ENCODE results near the gene GPR161. TPM values are rescaled to one million over a fixed set of nuclear protein-coding genes. Genes with fewer than 3 reads are reported as not detected.
A peak's percentile ranks its signal among the peaks of the same experiment; 100 is the strongest.

GPR161 gene
- total and polyA plus RNA-seq, 2 donors from 2014 or later: 1.4 to 4.2 TPM

GRCh38 chr1:168134132-168134531, 2.6 kb downstream of the GPR161 start:
- Histone ChIP-seq H3K27me3 (ENCODE audit: control insufficient read depth, insufficient read depth, low read length) (no peaks in the 10 kb centered on the region), H3K9me3 (ENCODE audit: control insufficient read depth in 2 of 3, insufficient read depth in 1 of 3, low read length in 3 of 3) (no peaks in the 10 kb centered on the region), H3K4me1 (ENCODE audit: control insufficient read depth in 2 of 3, insufficient read depth in 2 of 3, low read depth in 1 of 3, low read length in 3 of 3) (peaks cover 2 to 9% (median 5%) of the 10 kb centered on the region in 3 donors), H3K4me3 (ENCODE audit: low read length in 3 of 3) (no peak overlapping the region), H3K36me3 (ENCODE audit: control insufficient read depth in 2 of 3, insufficient read depth in 3 of 3, low read length in 3 of 3) (no peaks in the 10 kb centered on the region), H3K27ac (ENCODE audit: low read depth in 2 of 2, low read length in 2 of 2) (no peak overlapping the region), H3K9ac (ENCODE audit: low read length in 3 of 3) (no peak overlapping the region)
- FAIRE-seq: no peak
- intact Hi-C loops (cut with DNase I): no loop called here
- peak in 1 of 5 donors; percentile 11 for DNase-seq
- no peak for TF ChIP-seq CTCF (IDR thresholded peaks at IDR 0.05; ENCODE audit: borderline replicate concordance, extremely low read depth, insufficient read depth)

GRCh38 chr1:168129933-168130332, 6.8 kb downstream of the GPR161 start:
- Histone ChIP-seq H3K9ac (ENCODE audit: low read length in 3 of 3) (no peak overlapping the region), H3K9me3 (ENCODE audit: control insufficient read depth in 2 of 3, insufficient read depth in 1 of 3, low read length in 3 of 3) (no peaks in the 10 kb centered on the region), H3K27me3 (ENCODE audit: control insufficient read depth, insufficient read depth, low read length) (no peaks in the 10 kb centered on the region), H3K4me3 (ENCODE audit: low read length in 3 of 3) (no peak overlapping the region), H3K27ac (ENCODE audit: low read depth in 2 of 2, low read length in 2 of 2) (no peak overlapping the region), H3K36me3 (ENCODE audit: control insufficient read depth in 2 of 3, insufficient read depth in 3 of 3, low read length in 3 of 3) (no peaks in the 10 kb centered on the region), H3K4me1 (ENCODE audit: control insufficient read depth in 2 of 3, insufficient read depth in 2 of 3, low read depth in 1 of 3, low read length in 3 of 3) (peaks cover 0 to 2% (median 0%) of the 10 kb centered on the region in 3 donors)
- intact Hi-C loops (cut with DNase I): no loop called here
- FAIRE-seq (no peak), DNase-seq (no peak)
- TF ChIP-seq CTCF (IDR thresholded peaks at IDR 0.05; ENCODE audit: borderline replicate concordance, extremely low read depth, insufficient read depth): no peak

- intact Hi-C loops (cut with DNase I): no loop called here
- Histone ChIP-seq H3K4me1 (ENCODE audit: control insufficient read depth in 2 of 3, insufficient read depth in 2 of 3, low read depth in 1 of 3, low read length in 3 of 3) (no peaks in the 10 kb centered on the region), H3K9me3 (ENCODE audit: control insufficient read depth in 2 of 3, insufficient read depth in 1 of 3, low read length in 3 of 3) (no peaks in the 10 kb centered on the region), H3K9ac (ENCODE audit: low read length in 3 of 3) (no peak overlapping the region), H3K27me3 (ENCODE audit: control insufficient read depth, insufficient read depth, low read length) (no peaks in the 10 kb centered on the region), H3K4me3 (ENCODE audit: low read length in 3 of 3) (no peak overlapping the region), H3K27ac (ENCODE audit: low read depth in 2 of 2, low read length in 2 of 2) (no peak overlapping the region), H3K36me3 (ENCODE audit: control insufficient read depth in 2 of 3, insufficient read depth in 3 of 3, low read length in 3 of 3) (no peaks in the 10 kb centered on the region)
- DNase-seq: no peak
- TF ChIP-seq CTCF (IDR thresholded peaks at IDR 0.05; ENCODE audit: borderline replicate concordance, extremely low read depth, insufficient read depth): no peak
- no peak for FAIRE-seq
Measured at GRCh38 chr1:168127503-168127902, 9.2 kb downstream of the GPR161 start.

- no peaks in the 10 kb centered on the region for H3K4me1 ChIP-seq (ENCODE audit: control insufficient read depth in 2 of 3, insufficient read depth in 2 of 3, low read depth in 1 of 3, low read length in 3 of 3)
- no peaks in the 10 kb centered on the region for H3K27me3 ChIP-seq (ENCODE audit: control insufficient read depth, insufficient read depth, low read length)
- H3K36me3 ChIP-seq (ENCODE audit: control insufficient read depth in 2 of 3, insufficient read depth in 3 of 3, low read length in 3 of 3): no peaks in the 10 kb centered on the region
- intact Hi-C loops (cut with DNase I): no loop called here
- no peaks in the 10 kb centered on the region for H3K9me3 ChIP-seq (ENCODE audit: control insufficient read depth in 2 of 3, insufficient read depth in 1 of 3, low read length in 3 of 3)
- H3K9ac ChIP-seq (ENCODE audit: low read length in 3 of 3): no peak overlapping the region
- no peak for FAIRE-seq
- H3K27ac ChIP-seq (ENCODE audit: low read depth in 2 of 2, low read length in 2 of 2): no peak overlapping the region
- DNase-seq: no peak
- no peak for TF ChIP-seq CTCF (IDR thresholded peaks at IDR 0.05; ENCODE audit: borderline replicate concordance, extremely low read depth, insufficient read depth)
- no peak overlapping the region for H3K4me3 ChIP-seq (ENCODE audit: low read length in 3 of 3)
Measured at GRCh38 chr1:168125051-168125450, 11.7 kb downstream of the GPR161 start.
